Adrenal gland (tissue), 12 donors: Measurements from ENCODE around the gene PLXDC2. TPM values are rescaled to one million over a fixed set of nuclear protein-coding genes. Genes with fewer than 3 reads are reported as not detected.

ENCODE experiments used
- DNase-seq, 7 donors: peaks; one replicate each; pipeline ENCODE4 v3.0.0-alpha.2; 2019 to 2020
- H3K27ac ChIP-seq, 5 donors: fragments of 200-600 bp; sonication (generic) in 4 of 5; 1 replicate in 3 of 5; 2 replicates in 2 of 5; pipeline versions ENCODE4 v1.5.1 to v1.8.0; 2016 to 2020; ENCODE audit warnings: mild to moderate bottlenecking in 1 of 5
- H3K27me3 ChIP-seq: fragments of 200-600 bp; 2 replicates; pipeline ENCODE4 v1.8.0; 2021
- H3K36me3 ChIP-seq, 2 donors: fragments of 200-600 bp; replicated peaks in 1 of 2; 1 replicate in 1 of 2; 2 replicates in 1 of 2; pipeline versions ENCODE4 v1.5.1 to v1.8.0; 2018 to 2022
- H3K4me1 ChIP-seq, 2 donors: fragments of 200-600 bp; replicated peaks in 1 of 2; 1 replicate in 1 of 2; 2 replicates in 1 of 2; pipeline versions ENCODE4 v1.5.1 to v1.8.0; 2018 to 2021
- H3K4me3 ChIP-seq, 4 donors: fragments of 200-600 bp; sonication (generic) in 3 of 4; one replicate each; pipeline ENCODE4 v1.5.1; 2016 to 2018
- H3K9me3 ChIP-seq, 3 donors: fragments of 200-600 bp; sonication (generic) in 1 of 3; replicated peaks in 1 of 3; 1 replicate in 2 of 3; 2 replicates in 1 of 3; pipeline versions ENCODE4 v1.5.1 to v1.8.0; 2016 to 2021
- POLR2A ChIP-seq, 2 donors: fragments of 450-650 bp; IDR thresholded peaks; one replicate each; pipeline ENCODE4 v1.6.1; 2017; ENCODE audit warnings: antibody characterized with exemption in 2 of 2, mild to moderate bottlenecking in 2 of 2, moderate library complexity in 1 of 2
- WGBS, 4 donors: extraction: QIAGEN DNeasy Blood & Tissue Kit in 2 of 4; methylation state at CpG; one replicate each; pipeline versions ENCODE4 v1.1.5 to v1.1.7; 2013 to 2017; 5-methylcytosine and 5-hydroxymethylcytosine counted together
- intact Hi-C, 2 donors: fragments of 100-400 bp; cut with DNase I; formaldehyde crosslinking; loops; one replicate each; pipeline versions ENCODE4 v1.14.1 to v1.15.0; 2022 to 2023
- polyA plus RNA-seq, 3 donors: library from polyadenylated mRNA; stranded (reverse); fragments of 200-250 nt in 2 of 3; fragments of 350-450 nt in 1 of 3; fragmentation: Illumina TruSeq in 1 of 3; extraction: RNeasy Lipid Tissue Mini Kit (QIAGEN cat#74804) in 1 of 3; gene quantifications; one replicate each; pipeline ENCODE4 v1.2.3, GENCODE V29; 2013 to 2014
- total RNA-seq, 9 donors: library from RNA; depleted of rRNA in 4 of 9; stranded (reverse); fragments of >200 nt in 4 of 9; fragments of 120-200 nt in 1 of 9; fragmentation: NEBNext Ultra II Directional in 1 of 9; extraction: Animal tissue kit (Norgen Biotek cat#: 25700) in 1 of 9; gene quantifications; one replicate each; pipeline versions ENCODE4 v1.1.0 to v1.2.4, GENCODE V29; 2013 to 2023
- TF ChIP-seq, protein P1 (sequence below), 6 experiments: fragments of 450-650 bp in 4 of 6; fragments of 200-600 bp in 2 of 6; sonication (generic) in 1 of 6; IDR thresholded peaks; 1 replicate in 5 of 6; 2 replicates in 1 of 6; pipeline versions ENCODE4 v1.5.1 to v1.8.0; 2016 to 2021; ENCODE audit warnings: antibody characterized with exemption in 6 of 6, mild to moderate bottlenecking in 2 of 6, moderate library complexity in 1 of 6
- donor health status: healthy with polysubstance abuse.
- donor health status: Bipolar disorder and iron deficiency.
- donor health status: DM: yes; HTN: yes; CAD: no.
- donor health status: DM: no; HTN: no; CAD: no.
- donor health status: DM: no; HTN: no; CAD: no.
- donor health status: DM: yes; HTN: yes; CAD: no.

Gene PLXDC2
- total and polyA plus RNA-seq, 12 donors: 12.1 to 127 (median 75.1) TPM

DNA sequence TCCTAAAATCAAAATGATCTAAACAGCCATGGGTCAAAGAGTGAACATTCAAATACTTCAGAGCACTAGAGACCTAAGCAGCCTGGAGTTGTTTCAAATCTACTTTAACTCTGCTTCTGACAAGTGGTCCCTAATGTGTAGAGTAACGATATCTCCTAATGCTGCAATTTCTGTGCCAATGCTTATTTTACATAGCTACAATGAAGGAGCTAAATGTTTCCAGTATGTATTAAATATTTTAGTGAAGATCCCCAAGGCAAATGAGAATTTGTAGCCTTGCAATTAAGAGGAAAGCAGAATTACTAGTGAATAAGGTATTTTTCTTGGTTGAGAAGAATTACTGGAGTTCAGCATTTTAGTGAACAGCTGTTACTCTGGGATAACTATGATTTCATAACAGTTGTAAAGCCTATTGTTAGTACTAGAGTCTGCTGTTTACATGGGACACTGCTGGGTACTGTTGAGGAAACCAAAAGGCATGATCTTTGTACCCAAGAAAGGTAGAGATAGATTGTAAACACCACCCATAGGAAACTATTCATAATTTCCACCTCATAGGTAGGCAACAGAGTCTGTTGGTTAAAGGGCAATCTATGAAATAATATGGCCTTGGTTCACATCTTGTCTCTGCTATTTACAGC, 271.9 kb downstream of the PLXDC2 start:
- Histone ChIP-seq H3K9me3 (no peaks in the 10 kb centered on the region), H3K27ac (no peak overlapping the region), H3K36me3 (no peaks in the 10 kb centered on the region), H3K4me3 (no peak overlapping the region), H3K4me1 (peaks cover 0 to 9% of the 10 kb centered on the region in 2 donors), H3K27me3 (no peaks in the 10 kb centered on the region)
- TF ChIP-seq POLR2A (IDR thresholded peaks at IDR 0.05): no peak
- TF ChIP-seq, protein P1, sequence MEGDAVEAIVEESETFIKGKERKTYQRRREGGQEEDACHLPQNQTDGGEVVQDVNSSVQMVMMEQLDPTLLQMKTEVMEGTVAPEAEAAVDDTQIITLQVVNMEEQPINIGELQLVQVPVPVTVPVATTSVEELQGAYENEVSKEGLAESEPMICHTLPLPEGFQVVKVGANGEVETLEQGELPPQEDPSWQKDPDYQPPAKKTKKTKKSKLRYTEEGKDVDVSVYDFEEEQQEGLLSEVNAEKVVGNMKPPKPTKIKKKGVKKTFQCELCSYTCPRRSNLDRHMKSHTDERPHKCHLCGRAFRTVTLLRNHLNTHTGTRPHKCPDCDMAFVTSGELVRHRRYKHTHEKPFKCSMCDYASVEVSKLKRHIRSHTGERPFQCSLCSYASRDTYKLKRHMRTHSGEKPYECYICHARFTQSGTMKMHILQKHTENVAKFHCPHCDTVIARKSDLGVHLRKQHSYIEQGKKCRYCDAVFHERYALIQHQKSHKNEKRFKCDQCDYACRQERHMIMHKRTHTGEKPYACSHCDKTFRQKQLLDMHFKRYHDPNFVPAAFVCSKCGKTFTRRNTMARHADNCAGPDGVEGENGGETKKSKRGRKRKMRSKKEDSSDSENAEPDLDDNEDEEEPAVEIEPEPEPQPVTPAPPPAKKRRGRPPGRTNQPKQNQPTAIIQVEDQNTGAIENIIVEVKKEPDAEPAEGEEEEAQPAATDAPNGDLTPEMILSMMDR (IDR thresholded peaks at IDR 0.05): no peak
- no peak for DNase-seq
- 84 to 96% (median 90%) methylated on average over 1 of the region's 1 CpG for WGBS, 4 donors
- intact Hi-C loops: no loop called here

DNA sequence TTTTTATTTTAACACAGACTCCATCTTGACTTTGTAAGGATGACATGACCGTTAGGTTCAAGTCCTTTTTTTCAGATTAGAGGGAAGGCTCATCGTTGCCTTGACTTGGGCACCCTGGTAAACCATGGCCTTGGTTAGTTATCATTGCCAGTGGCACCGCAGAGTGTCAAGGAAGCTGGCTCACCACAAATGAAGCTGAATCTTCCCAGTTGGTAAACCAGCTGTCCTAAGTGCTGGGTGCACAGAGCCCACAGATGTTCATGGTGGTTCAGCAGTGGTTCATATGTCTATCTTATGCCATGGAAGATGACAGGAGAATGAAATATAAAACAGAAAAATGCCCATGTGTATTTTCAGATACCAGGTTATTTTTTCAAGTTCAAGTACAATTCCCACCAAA, 273.6 kb downstream of the PLXDC2 start:
- intact Hi-C loops: no loop called here
- no peak for TF ChIP-seq POLR2A (IDR thresholded peaks at IDR 0.05)
- TF ChIP-seq, protein P1 (IDR thresholded peaks at IDR 0.05): no peak
- Histone ChIP-seq H3K4me1 (peaks cover 0 to 9% of the 10 kb centered on the region in 2 donors), H3K4me3 (no peak overlapping the region), H3K36me3 (no peaks in the 10 kb centered on the region), H3K27me3 (no peaks in the 10 kb centered on the region), H3K27ac (no peak overlapping the region), H3K9me3 (no peaks in the 10 kb centered on the region)
- WGBS, 4 donors: 71 to 92% (median 80%) methylated on average over 3 of the region's 3 CpGs
- no peak for DNase-seq

DNA sequence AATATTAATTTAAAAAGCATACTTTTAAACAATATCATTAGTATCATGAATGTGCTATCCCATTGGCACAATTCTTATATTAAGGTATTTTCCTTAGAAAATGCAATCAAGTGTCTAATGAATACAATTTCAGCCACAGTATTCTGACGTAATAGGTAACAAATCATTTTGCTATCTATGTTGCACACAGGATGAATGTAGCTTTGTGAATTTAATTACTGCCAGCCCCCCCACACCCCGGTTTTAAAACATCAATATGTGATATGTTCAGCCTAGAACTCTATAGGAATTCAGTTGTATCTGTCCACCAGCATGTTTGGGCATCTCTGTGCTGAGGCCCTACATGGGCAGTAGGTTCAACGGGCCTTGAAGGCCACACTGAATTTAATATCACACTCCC, 274.6 kb downstream of the PLXDC2 start:
- TF ChIP-seq, protein P1 (IDR thresholded peaks at IDR 0.05): no peak
- no peak for TF ChIP-seq POLR2A (IDR thresholded peaks at IDR 0.05)
- H3K9me3 ChIP-seq: no peaks in the 10 kb centered on the region
- 85 to 88% (median 87%) methylated on average over 3 of the region's 3 CpGs for WGBS, 4 donors
- H3K27me3 ChIP-seq: no peaks in the 10 kb centered on the region
- no peak overlapping the region for H3K27ac ChIP-seq
- H3K4me3 ChIP-seq: no peak overlapping the region
- no peak for DNase-seq
- peaks cover 0 to 9% of the 10 kb centered on the region in 2 donors for H3K4me1 ChIP-seq
- intact Hi-C loops: no loop called here
- H3K36me3 ChIP-seq: no peaks in the 10 kb centered on the region

DNA sequence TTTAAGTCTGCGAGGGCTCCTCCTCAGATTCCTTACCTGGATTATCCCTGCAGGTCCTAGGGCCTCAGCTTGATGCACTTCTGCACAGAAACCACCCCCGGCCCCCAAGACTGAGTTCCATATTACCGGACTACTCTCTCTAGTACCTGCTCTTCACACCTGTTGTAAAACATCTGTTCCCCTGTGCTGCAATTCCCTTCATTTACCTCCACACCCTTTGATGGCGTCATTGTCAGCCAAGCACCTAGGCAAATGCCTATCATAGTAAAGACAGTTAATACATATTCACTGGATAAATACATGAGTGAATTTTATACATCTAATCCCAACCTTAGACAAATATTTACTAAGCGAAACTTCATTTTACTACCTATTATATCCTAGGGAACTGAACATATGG, 275.5 kb downstream of the PLXDC2 start:
- H3K4me3 ChIP-seq: no peak overlapping the region
- H3K27ac ChIP-seq: no peak overlapping the region
- no peak for DNase-seq
- intact Hi-C loops: no loop called here
- no peaks in the 10 kb centered on the region for H3K27me3 ChIP-seq
- peaks cover 0 to 9% of the 10 kb centered on the region in 2 donors for H3K4me1 ChIP-seq
- no peaks in the 10 kb centered on the region for H3K9me3 ChIP-seq
- H3K36me3 ChIP-seq: no peaks in the 10 kb centered on the region
- 95 to 97% (median 97%) methylated on average over 5 of the region's 5 CpGs for WGBS, 4 donors
- TF ChIP-seq, protein P1 (IDR thresholded peaks at IDR 0.05): no peak
- no peak for TF ChIP-seq POLR2A (IDR thresholded peaks at IDR 0.05)
